Activated CD8-positive, alpha-beta memory T cell treated with anti-CD3 and anti-CD28 coated beads for 36 hours (primary cell): ENCODE measurements around the gene ANXA7. TPM values are rescaled to one million over a fixed set of nuclear protein-coding genes. Genes with fewer than 3 reads are reported as not detected.
"Not testable (repeated sequence)": the region's sequence is repeated elsewhere in the genome, so short reads cannot be mapped to it uniquely, and the experiment has no call there.

ENCODE experiments used
- CTCF ChIA-PET: fragments of 350-600 bp; sonication (Branson Sonifier 250); formaldehyde crosslinking; loops from one replicate; lab custom pipeline; 2021; ENCODE audit warnings: antibody characterized with exemption; lab: Charles Lee
- POLR2A ChIA-PET: fragments of 350-600 bp; sonication (Branson Sonifier 250); formaldehyde crosslinking; loops from one replicate; lab custom pipeline; 2021; ENCODE audit warnings: antibody characterized with exemption; lab: Charles Lee
- total RNA-seq, 2 experiments: library from RNA; stranded (reverse); gene quantifications; one replicate each; pipeline ENCODE4 v1.2.3, GENCODE V29; 2021

ANXA7 gene
- total RNA-seq, 2 experiments from 2014 or later = 138 to 140 TPM

- POLR2A ChIA-PET = interaction anchor here (0.6 to 1.5 kb wide), 3 partner anchors 10 to 137 kb away, joined by 3 to 6 read pairs (median 5); partner anchors contain the start of gene PPP3CB
- CTCF ChIA-PET = interaction anchor here (1.4 to 1.5 kb wide), 2 partner anchors 10 to 54 kb away, joined by 3 to 4 read pairs; no protein-coding TSS in a partner anchor
These were observed 55.3 kb downstream of the ANXA7 start, which contains the start of gene CFAP70 for GRCh38 chr10:73358331-73359279. CFAP70 (minus strand) TSS chr10:73358864; CDS start chr10:73354796, 4,068 bp downstream.

- ChIA-PET POLR2A (interaction anchor here (0.9 to 1.5 kb wide), 2 partner anchors 55 to 106 kb away, joined by 3 read pairs; partner anchors contain the start of gene MRPS16), CTCF (interaction anchor here (1.5 kb wide), 1 partner anchor 9 kb away, joined by 4 read pairs; no protein-coding TSS in a partner anchor)
These were observed 56.0 kb downstream of the ANXA7 start for GRCh38 chr10:73357821-73358220.

DNA sequence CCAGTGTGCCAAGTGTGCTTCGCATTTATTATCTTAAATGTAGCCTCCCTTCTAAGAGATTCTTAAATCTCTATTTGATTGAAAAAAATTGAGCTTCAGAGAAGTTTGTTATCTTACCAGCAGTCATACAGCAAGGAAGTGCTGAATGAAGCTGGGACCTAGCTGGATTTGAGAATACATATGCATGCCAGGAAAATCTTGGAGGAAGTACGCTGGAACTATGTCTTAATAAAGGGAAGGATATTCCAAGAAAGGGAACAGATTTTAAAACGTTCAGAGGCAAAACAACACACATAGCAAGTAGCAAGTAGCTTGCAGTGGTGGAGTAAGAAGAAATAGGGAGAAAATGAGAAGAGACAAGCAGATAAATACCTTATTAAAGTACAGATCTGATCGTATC, 56.7 kb downstream of the ANXA7 start:
- CTCF ChIA-PET = no interaction called here

GRCh38 chr10:73344269-73344668, 69.6 kb downstream of the ANXA7 start:
- POLR2A ChIA-PET = no interaction called here

More for the DNA sequence above, 56.7 kb downstream of the ANXA7 start:
- POLR2A ChIA-PET = interaction anchor here (0.9 kb wide), 1 partner anchor 105 kb away, joined by 3 read pairs; the partner anchor contains the start of gene MRPS16

DNA sequence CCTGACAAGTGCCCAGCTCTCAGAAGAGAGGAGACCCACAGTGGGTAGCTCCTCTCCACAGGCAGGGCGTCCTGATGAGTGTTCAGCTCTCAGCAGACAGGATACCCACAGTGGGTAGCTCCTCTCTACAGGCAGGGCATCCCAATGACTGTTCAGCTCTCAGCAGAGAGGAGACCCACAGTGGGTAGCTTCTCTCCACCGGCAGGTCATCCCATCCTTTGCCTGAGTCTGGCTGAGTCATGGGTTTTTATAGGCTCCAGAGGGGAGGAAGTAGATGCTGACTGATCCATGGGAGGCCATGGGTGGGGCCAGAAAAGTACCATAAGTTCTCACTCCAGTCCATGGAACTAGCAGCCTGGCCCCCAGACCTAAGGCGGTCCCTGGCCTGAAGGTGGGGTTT, 73.7 kb downstream of the ANXA7 start:
- CTCF ChIA-PET = no interaction called here
- POLR2A ChIA-PET = no interaction called here

More at GRCh38 chr10:73344269-73344668, 69.6 kb downstream of the ANXA7 start:
- CTCF ChIA-PET = no interaction called here

- ChIA-PET CTCF (no interaction called here), POLR2A (no interaction called here)
These were observed 74.4 kb downstream of the ANXA7 start for GRCh38 chr10:73339436-73339835.

DNA sequence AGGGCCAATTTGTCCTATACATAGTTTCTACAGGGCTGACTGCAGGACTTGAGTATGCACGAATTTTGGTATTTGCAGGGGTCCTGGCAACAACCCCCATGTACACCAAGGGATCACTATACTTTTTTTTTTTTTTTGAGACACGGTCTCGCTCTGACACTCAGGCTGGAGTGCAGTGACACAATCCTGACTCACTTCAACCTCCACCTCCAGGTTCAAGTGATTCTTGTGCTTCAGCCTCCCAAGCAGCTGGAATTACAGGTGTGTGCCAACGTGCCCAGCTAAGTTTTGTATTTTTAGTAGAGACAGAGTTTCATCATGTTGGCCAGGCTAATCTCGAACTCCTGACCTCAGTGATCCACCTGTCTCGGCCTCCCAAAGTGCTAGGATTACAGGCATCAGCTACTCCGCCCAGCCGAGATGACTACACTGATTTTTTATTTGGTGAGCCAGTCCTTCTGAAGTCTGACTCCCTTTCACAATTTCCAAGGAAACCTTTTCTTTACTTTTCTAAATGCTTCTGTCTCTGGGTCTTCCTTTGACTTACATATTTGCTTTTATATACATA, 75.0 kb downstream of the ANXA7 start:
- CTCF ChIA-PET = no interaction called here

GRCh38 chr10:73333202-73333601, 80.7 kb downstream of the ANXA7 start:
- ChIA-PET POLR2A (no interaction called here), CTCF (no interaction called here)

More for the DNA sequence above, 75.0 kb downstream of the ANXA7 start:
- POLR2A ChIA-PET = no interaction called here

- ChIA-PET POLR2A (no interaction called here), CTCF (no interaction called here)
These were observed 81.5 kb downstream of the ANXA7 start for GRCh38 chr10:73332379-73332778.

DNA sequence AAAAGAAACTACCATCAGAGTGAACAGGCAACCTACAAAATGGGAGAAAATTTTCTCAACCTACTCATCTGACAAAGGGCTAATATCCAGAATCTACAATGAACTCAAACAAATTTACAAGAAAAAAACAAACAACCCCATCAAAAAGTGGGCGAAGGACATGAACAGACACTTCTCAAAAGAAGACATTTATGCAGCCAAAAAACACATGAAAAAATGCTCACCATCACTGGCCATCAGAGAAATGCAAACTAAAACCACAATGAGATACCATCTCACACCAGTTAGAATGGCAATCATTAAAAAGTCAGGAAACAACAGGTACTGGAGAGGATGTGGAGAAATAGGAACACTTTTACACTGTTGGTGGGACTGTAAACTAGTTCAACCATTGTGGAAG, 85.3 kb downstream of the ANXA7 start:
- POLR2A ChIA-PET, CTCF ChIA-PET: not testable (repeated sequence)

GRCh38 chr10:73325290-73325689, 88.6 kb downstream of the ANXA7 start:
- POLR2A ChIA-PET, CTCF ChIA-PET: not testable (repeated sequence)

Other genes starting within 250 kb of the ANXA7 start
- 10 to 100 TPM; 34.0 to 34.8 TPM for gene ECD, start 246.1 kb downstream of the ANXA7 start, total RNA-seq
- 10 to 100 TPM; 11.9 to 15.1 TPM for gene FAM149B1, start 245.9 kb downstream of the ANXA7 start, total RNA-seq
- gene DNAJC9, start 166.8 kb downstream of the ANXA7 start, total RNA-seq = 10 to 100 TPM; 66.6 to 68.9 TPM
- gene MRPS16, start 161.4 kb downstream of the ANXA7 start, total RNA-seq = 100 to 1,000 TPM; 148 to 150 TPM
- gene CFAP70, start 55.2 kb downstream of the ANXA7 start, total RNA-seq = under 1 TPM; 0.72 to 0.82 TPM
- gene MSS51, start 19.5 kb upstream of the ANXA7 start, total RNA-seq = 1 to 10 TPM; 1.5 TPM
- gene PPP3CB, start 82.0 kb upstream of the ANXA7 start, total RNA-seq = 10 to 100 TPM; 39.1 to 41.4 TPM
- 10 to 100 TPM; 11.6 to 14.0 TPM for gene USP54, start 177.3 kb upstream of the ANXA7 start, total RNA-seq
- gene MYOZ1, start 227.4 kb upstream of the ANXA7 start, total RNA-seq = not detected
- gene SYNPO2L, start 242.0 kb upstream of the ANXA7 start, total RNA-seq = not detected